T-helper 17 cell (primary cell): ENCODE data around the gene SPAG17. TPM values are rescaled to one million over a fixed set of nuclear protein-coding genes. Genes with fewer than 3 reads are reported as not detected.

Experiments
- ATAC-seq: fragments of 150-1000 bp; cut with Tn5 transposase; 2 replicates; pipeline ENCODE4 v1.10.0; 2021; ENCODE audit warnings: mild to moderate bottlenecking, moderate library complexity
- DNase-seq, 3 donors: peaks; one replicate each; pipeline versions ENCODE4 v3.0.0 to v3.0.0-alpha.2; 2020 to 2021
- H3K9me3 ChIP-seq: one replicate; pipeline ENCODE4 v1.7.0; 2013; ENCODE audit warnings: low read length, mild to moderate bottlenecking; ENCODE audit not compliant: control insufficient read depth, poor library complexity, severe bottlenecking
- H3K27ac Mint-ChIP-seq: one replicate; pipeline ENCODE4 v1.8.0; 2022; ENCODE audit warnings: mild to moderate bottlenecking, moderate library complexity, mixed read lengths
- H3K27me3 Mint-ChIP-seq: one replicate; pipeline ENCODE4 v1.8.0; 2022; ENCODE audit warnings: mixed read lengths
- H3K36me3 Mint-ChIP-seq: one replicate; pipeline ENCODE4 v1.8.0; 2022; ENCODE audit warnings: low read depth, mixed read lengths
- H3K4me1 Mint-ChIP-seq: one replicate; pipeline ENCODE4 v1.8.0; 2022; ENCODE audit warnings: mild to moderate bottlenecking, mixed read lengths
- H3K4me3 Mint-ChIP-seq: one replicate; pipeline ENCODE4 v1.8.0; 2022; ENCODE audit warnings: mild to moderate bottlenecking, moderate library complexity, mixed read lengths
- total RNA-seq, 4 donors: library from RNA in 2 of 4; stranded (reverse) in 2 of 4; gene quantifications; one replicate each; pipeline ENCODE4 v1.2.3 and lab custom pipeline; 2022 to 2026

Gene SPAG17
- total RNA-seq, 2 donors from 2014 or later = not detected

GRCh38 chr1:118013938-118014337 is 171.1 kb downstream of the SPAG17 start:
- no peak overlapping the region for H3K27ac Mint-ChIP-seq
- DNase-seq (no peak), ATAC-seq (no peak)
- no peak overlapping the region for H3K4me3 Mint-ChIP-seq
- H3K9me3 ChIP-seq = peaks cover 5% of the 10 kb centered on the region
- peaks cover 42% of the 10 kb centered on the region for H3K27me3 Mint-ChIP-seq
- no peaks in the 10 kb centered on the region for H3K36me3 Mint-ChIP-seq
- no peaks in the 10 kb centered on the region for H3K4me1 Mint-ChIP-seq

- peaks cover 42% of the 10 kb centered on the region for H3K27me3 Mint-ChIP-seq
- no peak overlapping the region for H3K4me3 Mint-ChIP-seq
- ATAC-seq = no peak
- no peaks in the 10 kb centered on the region for H3K4me1 Mint-ChIP-seq
- H3K27ac Mint-ChIP-seq = no peak overlapping the region
- peaks cover 5% of the 10 kb centered on the region for H3K9me3 ChIP-seq
- no peak for DNase-seq
- H3K36me3 Mint-ChIP-seq = no peaks in the 10 kb centered on the region
Measured at GRCh38 chr1:118013336-118013735, 171.7 kb downstream of the SPAG17 start.

- ATAC-seq = no peak
- H3K36me3 Mint-ChIP-seq = no peaks in the 10 kb centered on the region
Measured at GRCh38 chr1:118012515-118013124, 172.4 kb downstream of the SPAG17 start.

GRCh38 chr1:118008011-118008410 is 177.0 kb downstream of the SPAG17 start:
- ATAC-seq (no peak), DNase-seq (no peak)
- Mint-ChIP-seq H3K4me1 (no peaks in the 10 kb centered on the region), H3K36me3 (no peaks in the 10 kb centered on the region), H3K27me3 (peaks cover 28% of the 10 kb centered on the region), H3K27ac (no peak overlapping the region), H3K4me3 (no peak overlapping the region)
- H3K9me3 ChIP-seq = no peaks in the 10 kb centered on the region

More at GRCh38 chr1:118012515-118013124, 172.4 kb downstream of the SPAG17 start:
- H3K27ac Mint-ChIP-seq = no peak overlapping the region
- H3K9me3 ChIP-seq = peaks cover 5% of the 10 kb centered on the region
- peaks cover 43% of the 10 kb centered on the region for H3K27me3 Mint-ChIP-seq
- no peak for DNase-seq
- H3K4me3 Mint-ChIP-seq = no peak overlapping the region
- H3K4me1 Mint-ChIP-seq = no peaks in the 10 kb centered on the region

GRCh38 chr1:118007391-118007790 is 177.6 kb downstream of the SPAG17 start:
- H3K27me3 Mint-ChIP-seq = peaks cover 22% of the 10 kb centered on the region
- H3K4me1 Mint-ChIP-seq = no peaks in the 10 kb centered on the region
- no peaks in the 10 kb centered on the region for H3K36me3 Mint-ChIP-seq

GRCh38 chr1:118004312-118004711 is 180.7 kb downstream of the SPAG17 start:
- no peak for ATAC-seq
- Mint-ChIP-seq H3K4me1 (no peaks in the 10 kb centered on the region), H3K27me3 (peaks cover 14% of the 10 kb centered on the region), H3K27ac (no peak overlapping the region), H3K4me3 (no peak overlapping the region), H3K36me3 (no peaks in the 10 kb centered on the region)
- DNase-seq = no peak
- H3K9me3 ChIP-seq = no peaks in the 10 kb centered on the region

More at GRCh38 chr1:118007391-118007790, 177.6 kb downstream of the SPAG17 start:
- ATAC-seq (no peak), DNase-seq (no peak)
- Mint-ChIP-seq H3K27ac (no peak overlapping the region), H3K4me3 (no peak overlapping the region)
- H3K9me3 ChIP-seq = no peaks in the 10 kb centered on the region

GRCh38 chr1:117985973-117986372 is 199.1 kb downstream of the SPAG17 start:
- H3K27me3 Mint-ChIP-seq = peaks cover 37% of the 10 kb centered on the region
- H3K9me3 ChIP-seq = no peaks in the 10 kb centered on the region
- ATAC-seq = no peak
- peaks cover 3% of the 10 kb centered on the region for H3K36me3 Mint-ChIP-seq
- no peak overlapping the region for H3K27ac Mint-ChIP-seq
- no peak for DNase-seq
- H3K4me3 Mint-ChIP-seq = no peak overlapping the region
- no peaks in the 10 kb centered on the region for H3K4me1 Mint-ChIP-seq

GRCh38 chr1:117985239-117985638 is 199.8 kb downstream of the SPAG17 start:
- DNase-seq (no peak), ATAC-seq (no peak)
- Mint-ChIP-seq H3K27me3 (peaks cover 37% of the 10 kb centered on the region), H3K36me3 (peaks cover 3% of the 10 kb centered on the region), H3K4me1 (no peaks in the 10 kb centered on the region), H3K27ac (no peak overlapping the region), H3K4me3 (no peak overlapping the region)
- H3K9me3 ChIP-seq = no peaks in the 10 kb centered on the region

GRCh38 chr1:117981455-117982192 is 203.4 kb downstream of the SPAG17 start:
- Mint-ChIP-seq H3K27me3 (peaks cover 23% of the 10 kb centered on the region), H3K4me3 (no peak overlapping the region), H3K36me3 (peaks cover 3% of the 10 kb centered on the region), H3K4me1 (no peaks in the 10 kb centered on the region), H3K27ac (no peak overlapping the region)
- DNase-seq = no peak
- no peak for ATAC-seq
- H3K9me3 ChIP-seq = no peaks in the 10 kb centered on the region

GRCh38 chr1:117976381-117976780 is 208.6 kb downstream of the SPAG17 start:
- H3K36me3 Mint-ChIP-seq = no peaks in the 10 kb centered on the region

GRCh38 chr1:117971777-117972176 is 213.3 kb downstream of the SPAG17 start:
- H3K27me3 Mint-ChIP-seq = peaks cover 5% of the 10 kb centered on the region
- H3K9me3 ChIP-seq = no peaks in the 10 kb centered on the region
- ATAC-seq (no peak), DNase-seq (no peak)
- no peak overlapping the region for H3K4me3 Mint-ChIP-seq
- no peaks in the 10 kb centered on the region for H3K36me3 Mint-ChIP-seq
- H3K4me1 Mint-ChIP-seq = peaks cover 3% of the 10 kb centered on the region
- no peak overlapping the region for H3K27ac Mint-ChIP-seq

More at GRCh38 chr1:117976381-117976780, 208.6 kb downstream of the SPAG17 start:
- DNase-seq (no peak), ATAC-seq (no peak)
- H3K27me3 Mint-ChIP-seq = peaks cover 5% of the 10 kb centered on the region
- H3K4me1 Mint-ChIP-seq = no peaks in the 10 kb centered on the region
- H3K27ac Mint-ChIP-seq = no peak overlapping the region
- no peak overlapping the region for H3K4me3 Mint-ChIP-seq
- H3K9me3 ChIP-seq = no peaks in the 10 kb centered on the region

- H3K4me3 Mint-ChIP-seq = no peak overlapping the region
- no peaks in the 10 kb centered on the region for H3K9me3 ChIP-seq
- no peaks in the 10 kb centered on the region for H3K36me3 Mint-ChIP-seq
- no peak for DNase-seq
- no peak overlapping the region for H3K27ac Mint-ChIP-seq
- peaks cover 5% of the 10 kb centered on the region for H3K27me3 Mint-ChIP-seq
- peaks cover 3% of the 10 kb centered on the region for H3K4me1 Mint-ChIP-seq
- no peak for ATAC-seq
Measured at GRCh38 chr1:117970252-117970651, 214.8 kb downstream of the SPAG17 start.

- H3K27ac Mint-ChIP-seq = no peak overlapping the region
- no peak overlapping the region for H3K4me3 Mint-ChIP-seq
- H3K9me3 ChIP-seq = no peaks in the 10 kb centered on the region
- DNase-seq (no peak), ATAC-seq (no peak)
- H3K36me3 Mint-ChIP-seq = no peaks in the 10 kb centered on the region
- peaks cover 3% of the 10 kb centered on the region for H3K4me1 Mint-ChIP-seq
- no peaks in the 10 kb centered on the region for H3K27me3 Mint-ChIP-seq
Measured at GRCh38 chr1:117967881-117968280, 217.1 kb downstream of the SPAG17 start.

GRCh38 chr1:117967477-117967876 is 217.6 kb downstream of the SPAG17 start:
- no peaks in the 10 kb centered on the region for H3K36me3 Mint-ChIP-seq
- no peaks in the 10 kb centered on the region for H3K9me3 ChIP-seq
- no peak overlapping the region for H3K27ac Mint-ChIP-seq
- no peak overlapping the region for H3K4me3 Mint-ChIP-seq
- no peak for DNase-seq
- peaks cover 3% of the 10 kb centered on the region for H3K4me1 Mint-ChIP-seq
- no peak for ATAC-seq
- H3K27me3 Mint-ChIP-seq = no peaks in the 10 kb centered on the region
